Measurements from ENCODE around the gene A3GALT2. TPM values are rescaled to one million over a fixed set of nuclear protein-coding genes. Genes with fewer than 3 reads are reported as not detected.

Gene A3GALT2
- total and polyA plus RNA-seq, 9 of the 15 experiments (the other 6 are each of a cell fraction or from before 2014, with no cell fraction given) = not detected

- TF ChIP-seq ARID1B (IDR thresholded peaks at IDR 0.05) (peak; percentile 28; the same call in 1 of the 2 replicates), POLR2A (conservative IDR thresholded peaks at IDR 0.05) (no peak), HDGF (IDR thresholded peaks at IDR 0.05) (peak; percentile 35; the same call in 1 of the 2 replicates), MIER1 (IDR thresholded peaks at IDR 0.05; ENCODE audit: low read depth) (0 out of 2 replicates have a peak, but pooled peaks have one; percentile 40), FOS (IDR thresholded peaks at IDR 0.05; ENCODE audit: extremely low read depth, insufficient read length) (no peak), LARP7 (IDR thresholded peaks at IDR 0.05) (peak; percentile 48; the same call in 1 of the 2 replicates), ZNF79 (CRISPR knock-in tag; IDR thresholded peaks at IDR 0.05; ENCODE audit: low read depth) (no peak), NR4A1 (CRISPR knock-in tag; IDR thresholded peaks at IDR 0.05) (no peak), NR4A1 (tag; IDR thresholded peaks at IDR 0.05) (0 out of 2 replicates have a peak, but pooled peaks have one; percentile 11), OTX1 (CRISPR knock-in tag; IDR thresholded peaks at IDR 0.05) (0 out of 2 replicates have a peak, but pooled peaks have one; percentile 14), PHB2 (IDR thresholded peaks at IDR 0.05; ENCODE audit: low read depth) (peak; percentile 52; the same call in 1 of the 2 replicates), EP400 (IDR thresholded peaks at IDR 0.05) (0 out of 2 replicates have a peak, but pooled peaks have one; percentile 10), BHLHE40 (IDR thresholded peaks at IDR 0.05; ENCODE audit: low read length) (no peak), SIN3A (IDR thresholded peaks at IDR 0.05; ENCODE audit: borderline replicate concordance in 2 of 2, control insufficient read depth in 1 of 2, low read depth in 2 of 2, low read length in 2 of 2) (0 out of 4 replicates have a peak, but pooled peaks of 1 of the 2 experiments have one; percentile 7), ATF1 (CRISPR knock-in tag; IDR thresholded peaks at IDR 0.05) (no peak), ATF1 (tag; IDR thresholded peaks at IDR 0.05) (peak; percentile 17; the same call in 1 of the 2 replicates), SNIP1 (IDR thresholded peaks at IDR 0.05; ENCODE audit: low read depth) (no peak), HOMEZ (CRISPR knock-in tag; IDR thresholded peaks at IDR 0.05) (no peak)
- TF ChIP-seq, protein P1, sequence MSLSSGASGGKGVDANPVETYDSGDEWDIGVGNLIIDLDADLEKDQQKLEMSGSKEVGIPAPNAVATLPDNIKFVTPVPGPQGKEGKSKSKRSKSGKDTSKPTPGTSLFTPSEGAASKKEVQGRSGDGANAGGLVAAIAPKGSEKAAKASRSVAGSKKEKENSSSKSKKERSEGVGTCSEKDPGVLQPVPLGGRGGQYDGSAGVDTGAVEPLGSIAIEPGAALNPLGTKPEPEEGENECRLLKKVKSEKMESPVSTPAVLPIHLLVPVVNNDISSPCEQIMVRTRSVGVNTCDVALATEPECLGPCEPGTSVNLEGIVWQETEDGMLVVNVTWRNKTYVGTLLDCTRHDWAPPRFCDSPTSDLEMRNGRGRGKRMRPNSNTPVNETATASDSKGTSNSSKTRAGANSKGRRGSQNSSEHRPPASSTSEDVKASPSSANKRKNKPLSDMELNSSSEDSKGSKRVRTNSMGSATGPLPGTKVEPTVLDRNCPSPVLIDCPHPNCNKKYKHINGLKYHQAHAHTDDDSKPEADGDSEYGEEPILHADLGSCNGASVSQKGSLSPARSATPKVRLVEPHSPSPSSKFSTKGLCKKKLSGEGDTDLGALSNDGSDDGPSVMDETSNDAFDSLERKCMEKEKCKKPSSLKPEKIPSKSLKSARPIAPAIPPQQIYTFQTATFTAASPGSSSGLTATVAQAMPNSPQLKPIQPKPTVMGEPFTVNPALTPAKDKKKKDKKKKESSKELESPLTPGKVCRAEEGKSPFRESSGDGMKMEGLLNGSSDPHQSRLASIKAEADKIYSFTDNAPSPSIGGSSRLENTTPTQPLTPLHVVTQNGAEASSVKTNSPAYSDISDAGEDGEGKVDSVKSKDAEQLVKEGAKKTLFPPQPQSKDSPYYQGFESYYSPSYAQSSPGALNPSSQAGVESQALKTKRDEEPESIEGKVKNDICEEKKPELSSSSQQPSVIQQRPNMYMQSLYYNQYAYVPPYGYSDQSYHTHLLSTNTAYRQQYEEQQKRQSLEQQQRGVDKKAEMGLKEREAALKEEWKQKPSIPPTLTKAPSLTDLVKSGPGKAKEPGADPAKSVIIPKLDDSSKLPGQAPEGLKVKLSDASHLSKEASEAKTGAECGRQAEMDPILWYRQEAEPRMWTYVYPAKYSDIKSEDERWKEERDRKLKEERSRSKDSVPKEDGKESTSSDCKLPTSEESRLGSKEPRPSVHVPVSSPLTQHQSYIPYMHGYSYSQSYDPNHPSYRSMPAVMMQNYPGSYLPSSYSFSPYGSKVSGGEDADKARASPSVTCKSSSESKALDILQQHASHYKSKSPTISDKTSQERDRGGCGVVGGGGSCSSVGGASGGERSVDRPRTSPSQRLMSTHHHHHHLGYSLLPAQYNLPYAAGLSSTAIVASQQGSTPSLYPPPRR (CRISPR knock-in tag; IDR thresholded peaks at IDR 0.05; ENCODE audit: borderline replicate concordance) = no peak
- TF ChIP-seq, protein P2, sequence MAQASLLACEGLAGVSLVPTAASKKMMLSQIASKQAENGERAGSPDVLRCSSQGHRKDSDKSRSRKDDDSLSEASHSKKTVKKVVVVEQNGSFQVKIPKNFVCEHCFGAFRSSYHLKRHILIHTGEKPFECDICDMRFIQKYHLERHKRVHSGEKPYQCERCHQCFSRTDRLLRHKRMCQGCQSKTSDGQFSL (CRISPR knock-in tag; IDR thresholded peaks at IDR 0.05) = peak; percentile 7; the same call in 1 of the 2 replicates
- TF ChIP-seq, protein P2 (tag; IDR thresholded peaks at IDR 0.05) = no peak
Measured at GRCh38 chr1:33350611-33351280, 29.8 kb upstream of the A3GALT2 start (continued).
